Measurements from ENCODE around the gene HPS3.

DNA sequence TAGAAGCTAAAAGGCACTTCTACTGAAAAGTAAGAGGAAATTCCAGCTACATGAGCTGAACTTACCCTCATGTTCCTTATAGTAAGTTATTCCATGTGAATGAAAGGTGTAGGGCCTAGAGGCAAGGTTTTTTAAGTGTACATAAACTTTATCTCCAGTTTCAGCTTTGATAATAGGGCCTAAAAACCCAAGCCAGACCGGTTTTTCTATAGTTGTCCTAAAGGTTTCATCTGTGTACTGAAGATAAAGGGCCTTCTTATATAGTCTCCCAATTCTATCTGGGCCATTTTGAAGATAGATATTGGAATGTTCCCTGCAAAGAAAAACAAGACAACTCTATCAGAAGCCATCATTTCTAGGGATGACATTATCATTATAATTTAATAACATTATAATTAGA, 82.9 kb downstream of the HPS3 start:
- TF ChIP-seq POLR2A (IDR thresholded peaks at IDR 0.05): no peak
- TF ChIP-seq, protein P1, sequence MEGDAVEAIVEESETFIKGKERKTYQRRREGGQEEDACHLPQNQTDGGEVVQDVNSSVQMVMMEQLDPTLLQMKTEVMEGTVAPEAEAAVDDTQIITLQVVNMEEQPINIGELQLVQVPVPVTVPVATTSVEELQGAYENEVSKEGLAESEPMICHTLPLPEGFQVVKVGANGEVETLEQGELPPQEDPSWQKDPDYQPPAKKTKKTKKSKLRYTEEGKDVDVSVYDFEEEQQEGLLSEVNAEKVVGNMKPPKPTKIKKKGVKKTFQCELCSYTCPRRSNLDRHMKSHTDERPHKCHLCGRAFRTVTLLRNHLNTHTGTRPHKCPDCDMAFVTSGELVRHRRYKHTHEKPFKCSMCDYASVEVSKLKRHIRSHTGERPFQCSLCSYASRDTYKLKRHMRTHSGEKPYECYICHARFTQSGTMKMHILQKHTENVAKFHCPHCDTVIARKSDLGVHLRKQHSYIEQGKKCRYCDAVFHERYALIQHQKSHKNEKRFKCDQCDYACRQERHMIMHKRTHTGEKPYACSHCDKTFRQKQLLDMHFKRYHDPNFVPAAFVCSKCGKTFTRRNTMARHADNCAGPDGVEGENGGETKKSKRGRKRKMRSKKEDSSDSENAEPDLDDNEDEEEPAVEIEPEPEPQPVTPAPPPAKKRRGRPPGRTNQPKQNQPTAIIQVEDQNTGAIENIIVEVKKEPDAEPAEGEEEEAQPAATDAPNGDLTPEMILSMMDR (IDR thresholded peaks at IDR 0.05): no peak

Measured in suprapubic skin (tissue), 3 donors.